Nucleus accumbens (tissue), 56 donors: ENCODE measurements around the gene NEURL1B.

Experiments
- DNase-seq, 56 donors: peaks; one replicate each; lab custom pipeline; 2025; lab: John Stamatoyannopoulos, UW

Gene NEURL1B

DNA sequence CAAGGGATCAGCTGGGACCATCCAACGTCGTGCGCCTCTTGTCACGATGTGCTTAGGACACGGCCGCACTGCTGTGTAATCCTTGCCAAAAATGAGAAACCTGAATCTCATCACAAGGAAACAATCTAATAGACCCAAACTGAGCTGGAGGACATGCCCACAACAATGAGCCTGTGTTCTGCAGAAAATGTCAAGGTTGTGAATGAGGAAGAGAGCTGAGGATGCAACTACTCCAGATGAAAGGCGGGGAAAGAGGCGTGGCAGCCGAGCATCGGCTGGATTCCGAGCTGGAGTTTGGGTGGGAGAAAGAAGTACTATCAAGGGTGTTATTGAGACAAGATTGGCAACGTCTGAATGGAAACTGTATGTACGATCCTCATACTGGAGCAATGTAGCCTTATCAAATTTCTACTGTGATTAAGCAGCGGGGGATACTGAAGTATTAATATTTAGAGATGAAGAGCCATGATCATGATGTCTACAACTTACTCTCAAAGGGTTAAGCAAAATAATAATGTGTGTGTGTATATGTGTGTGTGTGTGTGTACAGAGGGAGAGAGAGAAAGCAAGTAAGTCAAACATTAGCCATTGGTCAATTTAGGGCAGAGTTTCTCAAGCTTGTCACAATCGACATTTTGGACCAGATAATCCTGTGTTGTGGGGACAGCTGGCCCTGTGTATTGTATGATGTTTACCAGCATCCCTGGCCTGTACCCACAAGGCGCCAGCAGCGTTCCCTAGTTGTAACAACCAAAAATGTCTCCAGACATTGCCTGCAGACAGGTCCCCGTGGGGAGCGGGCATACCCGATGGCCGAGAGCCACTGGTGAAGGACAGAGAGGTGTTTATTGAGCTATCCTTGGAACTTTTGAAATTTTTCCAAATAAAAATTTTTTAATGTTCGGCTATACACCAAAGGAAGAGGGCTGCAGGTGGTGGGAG is 83.5 kb downstream of the NEURL1B start:
- peak in 24 of 56 donors; percentile 8 to 62 (median 28) for DNase-seq

DNA sequence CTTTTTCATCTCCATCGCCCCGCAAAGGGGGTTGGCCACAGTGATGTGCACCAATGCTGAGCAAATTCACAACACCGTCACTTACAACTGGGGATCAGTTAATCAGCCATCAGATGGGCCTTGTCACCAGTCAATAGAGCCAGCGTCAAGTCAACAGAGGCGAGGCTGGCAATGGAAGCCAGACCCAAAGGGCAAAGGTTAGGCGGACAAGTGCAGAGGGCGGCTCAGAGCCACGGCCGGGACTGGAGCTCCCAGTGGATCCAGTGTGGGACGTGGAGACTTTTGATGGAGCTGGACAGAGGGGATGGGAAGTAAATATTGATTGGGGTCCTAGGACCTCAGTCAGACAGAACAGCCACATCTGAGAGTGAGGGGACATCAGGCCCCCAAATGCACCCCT is 84.2 kb downstream of the NEURL1B start:
- DNase-seq = no peak

- DNase-seq = no peak
These were observed 84.7 kb downstream of the NEURL1B start for GRCh38 chr5:172725785-172726184.

DNA sequence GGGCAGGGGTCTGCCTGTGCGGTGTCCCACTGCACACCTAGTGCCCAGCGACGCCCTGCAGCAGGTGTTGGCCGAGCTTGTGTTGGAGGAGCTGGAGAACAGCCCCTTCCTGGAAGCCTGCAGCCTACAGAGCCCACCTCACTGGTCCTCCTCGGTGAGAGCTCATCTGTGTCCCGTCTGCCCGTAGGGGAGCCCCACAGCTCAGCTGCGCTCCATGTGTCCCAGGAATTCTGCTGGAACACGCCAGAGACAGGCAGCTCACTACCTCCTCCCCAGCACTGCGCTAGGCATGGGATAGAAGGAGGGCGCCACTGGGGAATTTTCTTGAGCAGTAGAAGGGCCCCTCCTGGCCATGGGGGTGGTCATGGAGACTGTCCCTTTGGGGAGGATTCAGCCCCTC is 85.9 kb downstream of the NEURL1B start:
- DNase-seq = no peak

GRCh38 chr5:172727551-172727950 is 86.5 kb downstream of the NEURL1B start:
- DNase-seq = no peak

GRCh38 chr5:172728481-172729241 is 87.6 kb downstream of the NEURL1B start:
- no peak for DNase-seq

DNA sequence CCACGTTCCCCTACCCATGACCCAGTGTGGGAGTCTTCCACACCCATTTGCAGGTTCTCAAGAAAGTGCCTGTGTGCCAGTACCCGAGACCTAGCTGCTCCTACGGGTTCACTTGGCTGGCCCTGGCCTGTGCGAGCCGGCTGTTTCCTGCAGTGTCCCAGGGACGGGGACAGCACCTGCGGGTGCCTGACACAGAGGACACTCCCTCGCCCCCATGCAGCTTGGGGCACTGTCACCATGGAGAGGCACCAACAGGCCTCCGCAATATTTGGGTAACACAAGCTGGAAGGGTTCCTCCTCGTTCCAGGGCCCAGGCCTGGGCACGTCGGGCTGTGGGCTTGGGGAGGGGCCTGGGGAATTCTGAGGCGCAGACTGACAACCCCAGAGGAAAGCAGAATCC is 88.5 kb downstream of the NEURL1B start:
- DNase-seq = no peak

GRCh38 chr5:172730222-172730621 is 89.2 kb downstream of the NEURL1B start:
- no peak for DNase-seq

GRCh38 chr5:172730981-172731679 is 90.1 kb downstream of the NEURL1B start:
- DNase-seq = no peak

DNA sequence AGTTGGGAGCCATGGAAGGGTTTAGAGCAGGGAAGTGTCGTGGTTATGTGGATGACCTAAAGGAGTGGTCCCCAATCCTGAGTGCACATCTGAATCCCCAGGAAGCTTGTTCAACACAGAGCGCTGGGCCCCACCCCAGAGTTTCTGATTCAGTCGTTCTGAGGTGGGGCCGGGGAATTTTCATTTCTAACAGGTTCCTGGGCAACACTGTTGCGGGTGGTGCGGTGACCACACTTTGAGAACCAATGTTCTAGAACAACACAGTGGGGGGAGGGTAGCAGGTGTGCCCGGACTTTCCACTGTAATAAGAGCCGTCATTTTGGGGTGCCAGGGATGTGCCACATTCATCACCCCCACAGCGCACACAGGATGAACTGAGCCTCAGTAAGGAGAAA is 90.6 kb downstream of the NEURL1B start:
- no peak for DNase-seq

DNA sequence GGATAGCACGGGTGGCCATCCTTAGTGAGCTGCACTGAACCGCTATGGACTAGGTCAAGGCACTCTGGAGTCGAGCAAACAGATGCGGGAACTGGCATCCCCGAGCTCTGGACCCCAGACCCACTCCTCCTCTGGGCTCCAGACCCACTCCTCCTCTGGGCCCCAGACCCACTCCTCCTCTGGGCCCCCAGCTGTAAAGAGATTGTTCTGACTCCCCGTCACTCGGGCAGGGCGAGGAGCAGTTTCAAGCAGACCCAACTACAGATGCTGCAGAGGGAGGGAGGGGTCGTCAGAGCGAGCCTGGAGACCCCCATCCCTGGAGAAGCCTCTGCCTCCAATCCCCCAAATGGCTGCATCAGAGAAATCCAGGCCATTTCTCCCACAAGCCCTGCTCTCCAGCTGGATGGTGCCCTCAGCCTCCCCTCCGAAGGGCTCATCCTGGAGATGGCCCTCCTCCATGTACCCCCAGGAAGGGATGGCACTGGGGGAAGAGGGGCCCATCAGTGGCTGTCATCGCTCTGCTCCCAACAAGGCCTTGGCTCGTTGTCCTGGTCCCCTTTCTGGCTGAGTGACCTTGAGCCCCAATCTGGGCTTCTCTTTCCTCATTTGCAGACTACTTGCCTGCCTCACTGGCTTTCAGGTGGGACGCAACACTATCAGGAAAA is 91.3 kb downstream of the NEURL1B start:
- no peak for DNase-seq

- no peak for DNase-seq
These were observed 92.3 kb downstream of the NEURL1B start for GRCh38 chr5:172733131-172733973.

- no peak for DNase-seq
These were observed 92.9 kb downstream of the NEURL1B start for GRCh38 chr5:172733974-172734346.

GRCh38 chr5:172735141-172735831 is 94.2 kb downstream of the NEURL1B start:
- DNase-seq = no peak

DNA sequence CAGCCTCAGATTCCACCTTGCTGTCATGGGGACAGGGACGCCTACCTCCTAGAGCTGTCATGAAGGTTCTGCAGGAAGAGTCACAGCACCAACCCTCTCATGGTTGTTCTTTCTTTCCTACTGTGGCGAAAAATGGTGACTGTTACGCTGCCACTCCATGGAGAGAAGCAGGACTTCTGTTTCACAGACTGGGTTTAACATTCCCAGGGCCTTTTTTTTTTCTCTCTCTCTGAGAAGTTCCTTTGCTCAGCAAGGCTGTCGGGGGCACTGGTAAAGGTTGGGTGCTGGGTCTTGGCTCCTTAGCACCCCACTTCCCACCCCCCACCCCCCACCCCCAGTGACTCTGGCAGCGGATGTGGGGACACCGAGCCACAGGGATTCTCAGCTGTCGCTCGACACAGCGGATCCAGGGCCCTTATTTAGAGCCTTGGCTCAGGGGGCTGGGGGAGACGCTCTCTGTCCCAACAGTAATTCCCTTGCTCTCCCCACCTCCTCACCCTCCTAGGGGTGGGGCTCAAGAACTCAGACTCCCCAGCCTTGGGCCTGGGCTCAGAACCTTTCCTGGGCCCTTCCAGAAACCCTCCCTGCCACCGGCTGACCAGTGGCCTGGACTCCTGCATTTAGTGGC is 95.6 kb downstream of the NEURL1B start:
- no peak for DNase-seq

DNA sequence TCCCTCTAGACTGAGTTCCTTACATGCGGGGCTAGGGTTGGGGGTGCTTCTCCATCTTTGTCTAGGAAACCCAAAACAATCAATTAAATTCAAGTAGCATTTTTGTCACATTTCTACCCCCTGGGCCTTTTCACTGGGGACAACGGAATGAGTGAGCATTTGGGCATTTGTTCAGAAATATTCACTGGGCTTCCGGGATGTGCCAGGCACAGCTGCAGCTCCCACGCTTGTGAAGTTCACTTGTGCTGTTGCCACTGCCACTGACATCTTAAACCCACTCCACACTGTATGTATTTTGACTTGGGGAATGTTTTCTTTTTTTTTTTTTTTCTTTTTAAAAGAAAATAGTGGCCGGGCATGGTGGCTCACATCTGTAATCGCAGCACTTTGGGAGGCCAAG is 98.3 kb downstream of the NEURL1B start:
- peak in 3 of 56 donors; percentile 3 to 27 (median 13) for DNase-seq

GRCh38 chr5:172740428-172741205 is 99.6 kb downstream of the NEURL1B start:
- peak in 4 of 56 donors; percentile 10 to 37 (median 22) for DNase-seq
